ENCODE results near the gene ZEB2.

DNA sequence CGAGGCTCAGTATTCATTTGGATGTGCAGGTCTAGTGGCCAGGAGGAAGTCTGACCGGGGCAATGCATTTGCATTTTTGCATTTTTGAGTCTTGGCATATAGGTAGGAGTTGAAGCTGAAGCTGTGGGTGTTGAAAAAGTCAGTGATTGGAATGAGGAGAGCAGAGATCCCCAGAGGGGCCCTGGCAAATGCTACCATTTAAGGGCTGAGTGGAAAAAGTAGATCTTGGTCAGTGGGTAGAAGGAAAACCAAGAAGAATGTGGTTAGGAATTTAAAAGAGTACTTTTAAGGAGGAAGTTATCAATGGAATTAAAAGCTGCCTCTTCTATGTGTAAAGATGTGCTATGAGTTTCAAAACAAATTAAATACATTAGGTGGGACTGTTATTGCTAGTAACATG, 143.0 kb downstream of the ZEB2 start:
- TF ChIP-seq, protein P1, sequence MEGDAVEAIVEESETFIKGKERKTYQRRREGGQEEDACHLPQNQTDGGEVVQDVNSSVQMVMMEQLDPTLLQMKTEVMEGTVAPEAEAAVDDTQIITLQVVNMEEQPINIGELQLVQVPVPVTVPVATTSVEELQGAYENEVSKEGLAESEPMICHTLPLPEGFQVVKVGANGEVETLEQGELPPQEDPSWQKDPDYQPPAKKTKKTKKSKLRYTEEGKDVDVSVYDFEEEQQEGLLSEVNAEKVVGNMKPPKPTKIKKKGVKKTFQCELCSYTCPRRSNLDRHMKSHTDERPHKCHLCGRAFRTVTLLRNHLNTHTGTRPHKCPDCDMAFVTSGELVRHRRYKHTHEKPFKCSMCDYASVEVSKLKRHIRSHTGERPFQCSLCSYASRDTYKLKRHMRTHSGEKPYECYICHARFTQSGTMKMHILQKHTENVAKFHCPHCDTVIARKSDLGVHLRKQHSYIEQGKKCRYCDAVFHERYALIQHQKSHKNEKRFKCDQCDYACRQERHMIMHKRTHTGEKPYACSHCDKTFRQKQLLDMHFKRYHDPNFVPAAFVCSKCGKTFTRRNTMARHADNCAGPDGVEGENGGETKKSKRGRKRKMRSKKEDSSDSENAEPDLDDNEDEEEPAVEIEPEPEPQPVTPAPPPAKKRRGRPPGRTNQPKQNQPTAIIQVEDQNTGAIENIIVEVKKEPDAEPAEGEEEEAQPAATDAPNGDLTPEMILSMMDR (IDR thresholded peaks at IDR 0.05), result no peak
- no peak for TF ChIP-seq POLR2A (IDR thresholded peaks at IDR 0.05)
